Measurements from ENCODE around the gene YPEL2. TPM values are rescaled to one million over a fixed set of nuclear protein-coding genes. Genes with fewer than 3 reads are reported as not detected.

Gene YPEL2
- total and polyA plus RNA-seq, 2 of the 13 experiments (the other 11 are each of a cell fraction or from before 2014, with no cell fraction given), result 8.5 to 21.1 TPM

GRCh38 chr17:59421722-59422121, 90.3 kb downstream of the YPEL2 start (continued):
- TF ChIP-seq NBN (conservative IDR thresholded peaks at IDR 0.05), result no peak

DNA sequence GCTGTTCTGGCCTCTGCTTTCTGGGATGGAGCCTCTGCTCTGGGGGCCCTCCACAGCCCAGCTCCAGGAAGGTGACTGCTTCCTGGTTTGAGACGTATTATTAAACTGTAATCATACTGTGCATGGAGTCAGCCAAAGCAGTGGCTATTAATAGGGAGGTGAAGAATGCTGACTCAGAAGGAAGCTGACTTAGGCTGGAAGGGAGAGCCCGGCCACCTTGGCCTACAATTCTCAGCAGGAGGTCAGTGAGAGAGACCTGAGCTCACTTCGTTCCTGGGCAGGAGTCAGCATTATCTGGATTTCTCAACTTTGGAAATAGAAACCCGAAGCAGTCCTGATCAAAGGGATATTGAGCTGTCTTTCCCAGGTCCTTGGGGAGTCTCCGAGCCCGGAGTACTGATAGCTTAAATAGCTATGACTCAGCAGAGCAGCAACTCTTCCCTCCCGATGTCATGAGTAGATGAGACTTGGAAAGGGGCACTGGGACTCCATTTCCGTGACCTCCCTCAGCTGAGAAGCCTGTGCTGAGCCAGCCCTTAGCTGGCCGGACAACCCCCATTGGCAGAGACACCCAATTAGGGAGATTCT, 91.8 kb downstream of the YPEL2 start:
- Histone ChIP-seq H2AFZ (ENCODE audit: low read length) (peak overlapping the region; percentile 38), H3K9ac (ENCODE audit: insufficient read depth, low read depth, low read length) (0 out of 2 replicates have a peak overlapping the region, but pooled peaks have one; percentile 3), H3K79me2 (ENCODE audit: insufficient read depth, low read length) (no peaks in the 10 kb centered on the region), H3K4me2 (ENCODE audit: low read depth, low read length) (peak overlapping the region; percentile 82), H3K27ac (ENCODE audit: extremely low read length, insufficient read depth, low read length) (no peak overlapping the region), H3K27me3 (ENCODE audit: control insufficient read depth in 1 of 2, insufficient read depth in 2 of 2, low read length in 2 of 2) (peaks cover 0 to 3% of the 10 kb centered on the region in 2 experiments; a peak in 1 of 5 replicates), H3K9me3 (ENCODE audit: low read length) (no peaks in the 10 kb centered on the region), H4K20me1 (ENCODE audit: insufficient read depth, low read length) (no peaks in the 10 kb centered on the region), H3K36me3 (replicated peaks in 1 of 2; ENCODE audit: control insufficient read depth in 1 of 2, insufficient read depth in 2 of 2, low read length in 2 of 2) (no peaks in the 10 kb centered on the region), H3K4me1 (ENCODE audit: insufficient read depth, low read length) (peaks cover 96% of the 10 kb centered on the region), H3K4me3 (replicated peaks in 1 of 3; ENCODE audit: insufficient read depth in 1 of 3, low read depth in 2 of 3, low read length in 3 of 3) (peak overlapping the region; percentile 36 to 54 (median 39))
- peak; percentile 55 for DNase-seq (ENCODE audit: low spot score)
- intact Hi-C loops (cut with micrococcal nuclease; ENCODE audit: unreplicated experiment), result no loop called here
- in situ Hi-C loops (cut with HindIII; ENCODE audit: extremely low pct_ligation_motif_present, low pct_unique_long_range_greater_than_20kb), result loop anchor here (5.0 kb wide), 1 partner anchor 56 kb away; no protein-coding TSS in a partner anchor
- ATAC-seq, result peak; percentile 42
- CTCF ChIA-PET (ENCODE audit: low intra/inter-chr PET ratio, low total read pairs), result no interaction called here
- POLR2A ChIA-PET, result interaction anchor here (2.5 kb wide), 1 partner anchor 57 kb away, joined by 9 read pairs; no protein-coding TSS in a partner anchor
- peak; percentile 4 for FAIRE-seq
- no TSS peak for BruUV-seq (replicated peaks)
- 6% methylated on average over 9 of the region's 9 CpGs for WGBS (ENCODE audit: low lambda C conversion rate)
- no peak for TF ChIP-seq ZNF616 (CRISPR knock-in tag; IDR thresholded peaks at IDR 0.05; ENCODE audit: low read depth)
- TF ChIP-seq RNF2 (conservative IDR thresholded peaks at IDR 0.05; ENCODE audit: low read depth), result no peak
- no peak for TF ChIP-seq ZNF891 (CRISPR knock-in tag; IDR thresholded peaks at IDR 0.05)
- TF ChIP-seq POLR2A (IDR thresholded peaks at IDR 0.05; ENCODE audit: insufficient read depth in 1 of 2, low read depth in 2 of 2, low read length in 2 of 2), result no peak
- TF ChIP-seq BRCA1 (CRISPR knock-in tag; IDR thresholded peaks at IDR 0.05), result no peak
- TF ChIP-seq SP4 (CRISPR knock-in tag; IDR thresholded peaks at IDR 0.05), result no peak
- no peak for TF ChIP-seq KMT2B (CRISPR knock-in tag; IDR thresholded peaks at IDR 0.05)
- TF ChIP-seq ZNF746 (CRISPR knock-in tag; IDR thresholded peaks at IDR 0.05), result no peak
- TF ChIP-seq SMC3 (IDR thresholded peaks at IDR 0.05; ENCODE audit: low read length), result no peak
- TF ChIP-seq JUND (CRISPR knock-in tag; IDR thresholded peaks at IDR 0.05), result no peak
- no peak for TF ChIP-seq ZNF776 (CRISPR knock-in tag; IDR thresholded peaks at IDR 0.05)
- no peak for TF ChIP-seq CEBPG (CRISPR knock-in tag; IDR thresholded peaks at IDR 0.05)
- TF ChIP-seq MXD4 (CRISPR knock-in tag; IDR thresholded peaks at IDR 0.05), result no peak
- TF ChIP-seq, protein P1, sequence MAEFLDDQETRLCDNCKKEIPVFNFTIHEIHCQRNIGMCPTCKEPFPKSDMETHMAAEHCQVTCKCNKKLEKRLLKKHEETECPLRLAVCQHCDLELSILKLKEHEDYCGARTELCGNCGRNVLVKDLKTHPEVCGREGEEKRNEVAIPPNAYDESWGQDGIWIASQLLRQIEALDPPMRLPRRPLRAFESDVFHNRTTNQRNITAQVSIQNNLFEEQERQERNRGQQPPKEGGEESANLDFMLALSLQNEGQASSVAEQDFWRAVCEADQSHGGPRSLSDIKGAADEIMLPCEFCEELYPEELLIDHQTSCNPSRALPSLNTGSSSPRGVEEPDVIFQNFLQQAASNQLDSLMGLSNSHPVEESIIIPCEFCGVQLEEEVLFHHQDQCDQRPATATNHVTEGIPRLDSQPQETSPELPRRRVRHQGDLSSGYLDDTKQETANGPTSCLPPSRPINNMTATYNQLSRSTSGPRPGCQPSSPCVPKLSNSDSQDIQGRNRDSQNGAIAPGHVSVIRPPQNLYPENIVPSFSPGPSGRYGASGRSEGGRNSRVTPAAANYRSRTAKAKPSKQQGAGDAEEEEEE (CRISPR knock-in tag; IDR thresholded peaks at IDR 0.05; ENCODE audit: borderline replicate concordance), result no peak
- TF ChIP-seq ZNF570 (CRISPR knock-in tag; IDR thresholded peaks at IDR 0.05; ENCODE audit: borderline replicate concordance), result no peak
- TF ChIP-seq ZNF292 (CRISPR knock-in tag; IDR thresholded peaks at IDR 0.05; ENCODE audit: borderline replicate concordance, low read depth), result peak; percentile 25
- no peak for TF ChIP-seq ZNF546 (CRISPR knock-in tag; conservative IDR thresholded peaks at IDR 0.05)
- no peak for TF ChIP-seq ZBTB20 (CRISPR knock-in tag; IDR thresholded peaks at IDR 0.05; ENCODE audit: borderline replicate concordance, low read depth)
- TF ChIP-seq, protein P2, sequence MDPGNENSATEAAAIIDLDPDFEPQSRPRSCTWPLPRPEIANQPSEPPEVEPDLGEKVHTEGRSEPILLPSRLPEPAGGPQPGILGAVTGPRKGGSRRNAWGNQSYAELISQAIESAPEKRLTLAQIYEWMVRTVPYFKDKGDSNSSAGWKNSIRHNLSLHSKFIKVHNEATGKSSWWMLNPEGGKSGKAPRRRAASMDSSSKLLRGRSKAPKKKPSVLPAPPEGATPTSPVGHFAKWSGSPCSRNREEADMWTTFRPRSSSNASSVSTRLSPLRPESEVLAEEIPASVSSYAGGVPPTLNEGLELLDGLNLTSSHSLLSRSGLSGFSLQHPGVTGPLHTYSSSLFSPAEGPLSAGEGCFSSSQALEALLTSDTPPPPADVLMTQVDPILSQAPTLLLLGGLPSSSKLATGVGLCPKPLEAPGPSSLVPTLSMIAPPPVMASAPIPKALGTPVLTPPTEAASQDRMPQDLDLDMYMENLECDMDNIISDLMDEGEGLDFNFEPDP (CRISPR knock-in tag; conservative IDR thresholded peaks at IDR 0.05), result no peak
- peak; percentile 68 for TF ChIP-seq NFE2L2 (IDR thresholded peaks at IDR 0.05; ENCODE audit: low read length)
- no peak for TF ChIP-seq E2F5 (CRISPR knock-in tag; conservative IDR thresholded peaks at IDR 0.05)
- TF ChIP-seq NCOA5 (CRISPR knock-in tag; IDR thresholded peaks at IDR 0.05), result no peak
